GM12891 (cell line): Measurements from ENCODE around the gene COL18A1.

ENCODE experiments used
- POLR2A ChIP-seq: IDR thresholded peaks from 2 replicates; pipeline ENCODE4 v1.6.1; 2011; ENCODE audit warnings: low read depth, low read length, control low read depth
- POLR2AphosphoS5 ChIP-seq: IDR thresholded peaks from 2 replicates; pipeline ENCODE4 v1.6.1; 2011; ENCODE audit warnings: low read depth, low read length, control low read depth
- TAF1 ChIP-seq: IDR thresholded peaks from 2 replicates; pipeline ENCODE4 v1.6.1; 2011; ENCODE audit warnings: low read depth, low read length, control low read depth

- TF ChIP-seq TAF1 (no peak), POLR2AphosphoS5 (no peak), POLR2A (no peak)
These were observed 131.5 kb downstream of the COL18A1 start for GRCh38 chr21:45536301-45537081.
